ENCODE data around the gene SZT2. TPM values are rescaled to one million over a fixed set of nuclear protein-coding genes. Genes with fewer than 3 reads are reported as not detected.
"Not testable (repeated sequence)": the region's sequence is repeated elsewhere in the genome, so short reads cannot be mapped to it uniquely, and the experiment has no call there.

SZT2 gene
- polyA plus RNA-seq, 1 experiment = 9.4 TPM

DNA sequence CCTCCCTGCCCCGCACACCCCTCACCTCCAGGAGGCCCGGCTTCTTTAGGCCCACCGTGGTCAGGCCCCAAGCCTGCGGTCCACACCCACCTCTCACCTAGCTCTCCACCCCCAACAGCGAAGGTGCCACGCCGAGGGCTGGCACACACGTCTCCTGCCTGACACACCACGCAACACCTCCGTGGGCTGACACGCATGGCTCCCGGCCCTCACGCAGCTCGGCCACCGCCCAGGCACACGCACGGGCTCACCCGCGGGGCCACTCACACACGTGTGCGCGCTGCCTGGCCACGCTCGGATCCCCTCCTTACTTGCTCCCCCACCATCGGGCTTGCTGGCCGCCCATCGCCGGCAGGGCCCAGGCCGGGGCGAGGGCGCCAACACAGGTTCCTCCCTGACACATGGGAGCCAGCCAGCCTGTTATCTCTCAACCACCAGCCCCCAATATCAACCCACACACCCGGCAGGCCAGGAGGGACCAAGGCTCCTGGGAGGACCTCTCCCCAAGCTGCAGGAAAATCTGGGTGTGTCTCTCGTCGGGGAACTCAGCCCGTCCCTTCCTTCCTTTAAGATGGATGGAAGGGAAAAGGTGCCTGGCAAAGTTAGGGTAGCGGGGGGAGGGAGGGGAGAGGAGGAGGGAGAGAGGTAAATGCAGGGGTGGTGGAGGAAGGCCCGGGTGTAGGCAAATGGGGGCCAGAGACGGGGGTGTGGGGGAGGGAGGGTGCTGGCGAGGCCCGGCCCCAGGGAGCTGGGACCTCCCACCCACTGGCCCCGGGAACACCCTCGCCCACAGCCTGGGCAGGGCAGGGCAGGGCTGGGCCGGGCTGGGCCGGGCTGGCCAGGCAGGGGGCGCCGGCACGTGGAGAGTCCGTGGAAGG lies 22.4 kb upstream of the SZT2 start:
- Histone ChIP-seq H3K27me3 (ENCODE audit: control insufficient read depth, insufficient read depth, low read length) (no peaks in the 10 kb centered on the region), H3K9me3 (ENCODE audit: control insufficient read depth, insufficient read depth, low read length) (peaks cover 4% of the 10 kb centered on the region; the same call in 1 of the 2 replicates), H3K27ac (ENCODE audit: low read depth, low read length) (peak overlapping the region; percentile 57), H3K4me3 (ENCODE audit: low read depth, low read length) (peak overlapping the region; percentile 78)
- ChIA-PET CTCF (interaction anchor here (0.6 to 1.6 kb wide), 6 partner anchors 10 to 1376 kb away, joined by 3 to 6 read pairs (median 4); no protein-coding TSS in a partner anchor), POLR2A (interaction anchor here (0.6 to 2.6 kb wide), 6 partner anchors 9 to 137 kb away, joined by 3 to 25 read pairs (median 4); partner anchors contain the start of gene CDC20)
- TF ChIP-seq, protein P1, sequence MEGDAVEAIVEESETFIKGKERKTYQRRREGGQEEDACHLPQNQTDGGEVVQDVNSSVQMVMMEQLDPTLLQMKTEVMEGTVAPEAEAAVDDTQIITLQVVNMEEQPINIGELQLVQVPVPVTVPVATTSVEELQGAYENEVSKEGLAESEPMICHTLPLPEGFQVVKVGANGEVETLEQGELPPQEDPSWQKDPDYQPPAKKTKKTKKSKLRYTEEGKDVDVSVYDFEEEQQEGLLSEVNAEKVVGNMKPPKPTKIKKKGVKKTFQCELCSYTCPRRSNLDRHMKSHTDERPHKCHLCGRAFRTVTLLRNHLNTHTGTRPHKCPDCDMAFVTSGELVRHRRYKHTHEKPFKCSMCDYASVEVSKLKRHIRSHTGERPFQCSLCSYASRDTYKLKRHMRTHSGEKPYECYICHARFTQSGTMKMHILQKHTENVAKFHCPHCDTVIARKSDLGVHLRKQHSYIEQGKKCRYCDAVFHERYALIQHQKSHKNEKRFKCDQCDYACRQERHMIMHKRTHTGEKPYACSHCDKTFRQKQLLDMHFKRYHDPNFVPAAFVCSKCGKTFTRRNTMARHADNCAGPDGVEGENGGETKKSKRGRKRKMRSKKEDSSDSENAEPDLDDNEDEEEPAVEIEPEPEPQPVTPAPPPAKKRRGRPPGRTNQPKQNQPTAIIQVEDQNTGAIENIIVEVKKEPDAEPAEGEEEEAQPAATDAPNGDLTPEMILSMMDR (IDR thresholded peaks at IDR 0.05; ENCODE audit: low read depth, low read length) = 0 out of 2 replicates have a peak, but pooled peaks have one; percentile 1
- DNase-seq (ENCODE audit: low read depth, low spot score) = no peak

DNA sequence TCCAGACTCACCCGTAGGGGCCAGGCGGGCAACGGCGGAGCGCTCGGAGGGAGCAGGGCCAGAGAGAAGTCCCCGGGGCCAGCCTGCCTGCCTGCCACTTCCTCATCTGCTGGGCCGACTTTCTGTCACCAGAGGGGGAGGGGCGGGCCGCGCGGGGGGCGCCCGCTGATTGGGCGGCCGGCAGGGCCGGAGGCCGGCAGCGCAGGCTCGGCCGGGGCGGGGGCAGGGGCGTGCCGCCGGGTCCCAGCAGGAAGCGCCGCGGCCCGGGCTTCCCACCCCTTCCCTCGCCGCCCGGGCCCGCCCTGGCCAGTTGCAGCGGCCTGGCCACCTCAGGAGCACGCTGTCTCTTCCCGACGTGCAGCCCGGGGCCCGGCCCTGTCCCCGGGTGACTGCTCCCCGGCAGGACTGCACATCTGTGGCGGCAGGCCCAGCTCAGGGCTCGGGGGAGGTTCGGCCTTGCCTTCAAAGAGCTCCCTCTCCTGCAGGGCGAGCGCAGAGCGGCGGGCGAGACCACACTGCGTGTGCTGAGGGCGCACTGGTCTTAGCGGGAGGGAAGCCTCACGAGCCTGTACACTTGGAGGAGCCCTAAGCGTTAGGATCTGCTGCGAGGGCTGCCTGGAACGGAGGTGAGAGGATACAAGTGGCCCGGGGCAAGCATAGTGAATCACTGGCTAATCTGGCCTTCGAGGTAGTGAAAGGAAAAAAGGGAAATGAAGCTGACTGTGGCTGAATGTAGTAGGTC lies 21.6 kb upstream of the SZT2 start, which contains the start of gene ELOVL1:
ELOVL1 (minus strand) TSS at position 108 of the 742 bp plus-strand sequence. CDS start 2,402 bp downstream, outside the sequence.
- H3K4me3 ChIP-seq (ENCODE audit: low read depth, low read length) = peak within 1 kb of the TSS; percentile 78
- no peaks in the 10 kb centered on the region for H3K27me3 ChIP-seq (ENCODE audit: control insufficient read depth, insufficient read depth, low read length)
- H3K9me3 ChIP-seq (ENCODE audit: control insufficient read depth, insufficient read depth, low read length) = no peaks in the 10 kb centered on the region
- H3K27ac ChIP-seq (ENCODE audit: low read depth, low read length) = peak within 1 kb of the TSS; percentile 77
- ChIA-PET POLR2A (interaction anchor here (0.9 to 2.6 kb wide), 3 partner anchors 10 to 135 kb away, joined by 3 to 25 read pairs (median 5); partner anchors contain the start of gene CDC20), CTCF (interaction anchor here (0.5 to 1.6 kb wide), 7 partner anchors 9 to 1302 kb away, joined by 3 to 4 read pairs (median 4); no protein-coding TSS in a partner anchor)
- DNase-seq (ENCODE audit: low read depth, low spot score) = peak; percentile 41
- TF ChIP-seq, protein P1 (IDR thresholded peaks at IDR 0.05; ENCODE audit: low read depth, low read length) = peak; percentile 42

DNA sequence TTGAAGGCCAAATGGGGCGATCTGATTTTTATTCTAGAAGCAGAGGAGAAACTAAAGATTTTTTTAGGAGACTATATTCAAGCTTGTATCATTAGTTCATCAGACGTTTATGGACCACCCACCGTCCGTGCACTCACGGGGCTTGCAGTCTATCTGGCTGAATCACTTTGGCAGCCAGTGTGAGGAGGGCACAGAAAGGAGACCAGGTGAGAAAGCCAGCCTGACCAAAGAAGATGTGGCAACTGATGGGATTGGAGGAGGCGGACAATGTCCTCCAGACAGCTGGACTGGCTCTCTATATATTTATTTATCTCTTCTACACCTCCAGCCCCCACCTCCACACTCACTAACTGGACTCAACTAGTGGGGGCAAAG lies 21.1 kb upstream of the SZT2 start:
- TF ChIP-seq, protein P1 (IDR thresholded peaks at IDR 0.05; ENCODE audit: low read depth, low read length) = no peak
- ChIA-PET POLR2A (interaction anchor here (0.9 to 2.6 kb wide), 2 partner anchors 11 to 14 kb away, joined by 3 to 25 read pairs; partner anchors contain the start of gene CDC20), CTCF (interaction anchor here (0.5 to 1.6 kb wide), 6 partner anchors 8 to 1301 kb away, joined by 3 to 4 read pairs (median 4); no protein-coding TSS in a partner anchor)
- Histone ChIP-seq H3K9me3 (ENCODE audit: control insufficient read depth, insufficient read depth, low read length) (no peaks in the 10 kb centered on the region), H3K4me3 (ENCODE audit: low read depth, low read length) (peak overlapping the region; percentile 67), H3K27ac (ENCODE audit: low read depth, low read length) (peak overlapping the region; percentile 77), H3K27me3 (ENCODE audit: control insufficient read depth, insufficient read depth, low read length) (no peaks in the 10 kb centered on the region)
- DNase-seq (ENCODE audit: low read depth, low spot score) = no peak

DNA sequence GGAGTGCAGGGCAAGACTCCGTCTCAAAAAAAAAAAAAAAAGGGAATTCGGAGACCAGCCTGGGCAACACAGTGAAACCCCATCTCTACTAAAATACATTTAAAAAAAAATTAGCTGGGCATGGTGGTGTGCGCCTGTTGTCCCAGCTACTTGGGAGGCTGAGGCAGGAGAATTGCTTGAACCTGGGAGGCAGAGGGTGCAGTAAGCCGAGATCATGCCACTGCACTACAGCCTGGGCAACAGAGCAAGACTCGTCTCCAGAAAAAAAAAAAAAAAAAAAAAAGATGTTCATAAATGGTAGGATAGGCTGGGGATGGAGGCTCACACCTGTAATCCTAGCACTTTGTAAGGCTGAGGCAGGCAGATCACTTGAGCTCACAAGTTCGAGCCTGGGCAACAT lies 19.9 kb upstream of the SZT2 start:
- POLR2A ChIA-PET = interaction anchor here (0.6 to 0.7 kb wide), 3 partner anchors 11 to 14 kb away, joined by 4 to 6 read pairs (median 6); partner anchors contain the start of gene CDC20
- not testable (repeated sequence) for H3K27ac ChIP-seq (ENCODE audit: low read depth, low read length); H3K4me3 ChIP-seq (ENCODE audit: low read depth, low read length); DNase-seq (ENCODE audit: low read depth, low spot score); H3K27me3 ChIP-seq (ENCODE audit: control insufficient read depth, insufficient read depth, low read length); H3K9me3 ChIP-seq (ENCODE audit: control insufficient read depth, insufficient read depth, low read length)
- CTCF ChIA-PET = interaction anchor here (0.7 kb wide), 1 partner anchor 45 kb away, joined by 3 read pairs; no protein-coding TSS in a partner anchor

DNA sequence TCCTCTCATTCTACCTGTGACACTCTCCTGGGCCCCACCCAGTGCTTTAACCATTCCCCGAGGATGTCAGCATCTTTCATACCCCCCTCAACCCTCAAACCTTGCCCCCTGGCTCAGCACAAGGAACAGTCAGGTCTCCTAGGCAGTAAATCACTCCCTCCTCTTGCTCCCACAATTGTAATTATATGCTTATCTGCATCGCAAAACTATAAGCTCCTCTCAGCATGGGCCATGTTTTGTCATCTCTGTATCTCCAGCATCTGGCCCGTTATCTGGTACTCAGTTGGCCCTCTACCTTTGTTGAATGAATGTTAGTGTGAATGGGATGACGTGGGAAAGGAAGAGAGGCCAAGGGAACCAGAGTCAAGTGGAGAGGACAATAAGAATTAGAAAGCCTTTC lies 19.1 kb upstream of the SZT2 start:
- Histone ChIP-seq H3K27me3 (ENCODE audit: control insufficient read depth, insufficient read depth, low read length) (no peaks in the 10 kb centered on the region), H3K9me3 (ENCODE audit: control insufficient read depth, insufficient read depth, low read length) (no peaks in the 10 kb centered on the region), H3K27ac (ENCODE audit: low read depth, low read length) (no peak overlapping the region), H3K4me3 (ENCODE audit: low read depth, low read length) (no peak overlapping the region)
- DNase-seq (ENCODE audit: low read depth, low spot score) = no peak
- TF ChIP-seq, protein P1 (IDR thresholded peaks at IDR 0.05; ENCODE audit: low read depth, low read length) = no peak
- CTCF ChIA-PET = interaction anchor here (0.7 kb wide), 1 partner anchor 44 kb away, joined by 3 read pairs; no protein-coding TSS in a partner anchor
- POLR2A ChIA-PET = no interaction called here

All from AG04450 (cell line).